HG03060 (cell line): ENCODE measurements around the gene ZNF354B.
"Not testable (repeated sequence)": the region's sequence is repeated elsewhere in the genome, so short reads cannot be mapped to it uniquely, and the experiment has no call there.

Experiments used
- ATAC-seq: cut with Tn5 transposase; IDR thresholded peaks from one replicate; pipeline ENCODE4 v1.9.1; 2021; ENCODE audit warnings: low read depth, moderate number of reproducible peaks; ENCODE audit not compliant: unreplicated experiment

Gene ZNF354B

GRCh38 chr5:178859625-178860521 is at the start of gene ZNF354B:
Gene ZNF354B (plus strand): TSS chr5:178859953. CDS start chr5:178861048, 1,095 bp downstream.
- ATAC-seq: peak; percentile 94

- ATAC-seq: no peak
These were observed 42.2 kb upstream of the ZNF354B start for GRCh38 chr5:178817506-178817905.

- no peak for ATAC-seq
These were observed 41.7 kb upstream of the ZNF354B start for GRCh38 chr5:178818094-178818493.

- no peak for ATAC-seq
These were observed 39.8 kb upstream of the ZNF354B start for GRCh38 chr5:178820001-178820400.

GRCh38 chr5:178825444-178825843 is 34.3 kb upstream of the ZNF354B start:
- ATAC-seq: no peak

GRCh38 chr5:178826216-178826615 is 33.5 kb upstream of the ZNF354B start:
- ATAC-seq: no peak

GRCh38 chr5:178827636-178828035 is 32.1 kb upstream of the ZNF354B start:
- no peak for ATAC-seq

- ATAC-seq: no peak
These were observed 28.7 kb upstream of the ZNF354B start for GRCh38 chr5:178831049-178831448.

GRCh38 chr5:178832618-178833201 is 27.0 kb upstream of the ZNF354B start:
- no peak for ATAC-seq

- no peak for ATAC-seq
These were observed 23.1 kb upstream of the ZNF354B start for GRCh38 chr5:178836628-178837027.

- not testable (repeated sequence) for ATAC-seq
These were observed 20.9 kb upstream of the ZNF354B start for GRCh38 chr5:178838695-178839318.

GRCh38 chr5:178839319-178839704 is 20.4 kb upstream of the ZNF354B start:
- no peak for ATAC-seq

GRCh38 chr5:178840399-178840798 is 19.4 kb upstream of the ZNF354B start:
- not testable (repeated sequence) for ATAC-seq

- no peak for ATAC-seq
These were observed 10.4 kb upstream of the ZNF354B start for GRCh38 chr5:178849316-178849715.

- no peak for ATAC-seq
These were observed 7.8 kb upstream of the ZNF354B start for GRCh38 chr5:178851951-178852350.

GRCh38 chr5:178854284-178854683 is 5.5 kb upstream of the ZNF354B start:
- ATAC-seq: no peak

GRCh38 chr5:178860615-178861014 is 862 bp downstream of the ZNF354B start:
- ATAC-seq: not testable (repeated sequence)

- no peak for ATAC-seq
These were observed 1.9 kb downstream of the ZNF354B start for GRCh38 chr5:178861627-178862026.

- no peak for ATAC-seq
These were observed 7.2 kb downstream of the ZNF354B start for GRCh38 chr5:178866946-178867345.

GRCh38 chr5:178869577-178869976 is 9.8 kb downstream of the ZNF354B start:
- no peak for ATAC-seq

GRCh38 chr5:178870411-178870810 is 10.7 kb downstream of the ZNF354B start:
- no peak for ATAC-seq
